Fibroblast of the aortic adventitia (primary cell): ENCODE data around the gene RNLS. TPM values are rescaled to one million over a fixed set of nuclear protein-coding genes. Genes with fewer than 3 reads are reported as not detected.

ENCODE experiments used
- DNase-seq: peaks from one replicate; pipeline ENCODE4 v3.0.0-alpha.2; 2010; ENCODE audit warnings: low read depth
- H3K4me3 ChIP-seq: 2 replicates; pipeline ENCODE4 v1.5.1; 2011; ENCODE audit warnings: low read depth, mild to moderate bottlenecking, control low read depth, low read length, moderate library complexity
- total RNA-seq: library from RNA; depleted of rRNA; stranded (reverse); fragments of >200 nt; gene quantifications from 2 replicates; pipeline ENCODE4 v1.2.3, GENCODE V29; 2012; ENCODE audit warnings: low replicate concordance
- TF ChIP-seq, protein P1 (sequence below): IDR thresholded peaks from 2 replicates; pipeline ENCODE4 v1.5.1; 2011; ENCODE audit warnings: mild to moderate bottlenecking, low read length, control low read depth, inconsistent platforms; ENCODE audit not compliant: insufficient read depth

RNLS gene
- total RNA-seq, 1 donor: 16.8 TPM

DNA sequence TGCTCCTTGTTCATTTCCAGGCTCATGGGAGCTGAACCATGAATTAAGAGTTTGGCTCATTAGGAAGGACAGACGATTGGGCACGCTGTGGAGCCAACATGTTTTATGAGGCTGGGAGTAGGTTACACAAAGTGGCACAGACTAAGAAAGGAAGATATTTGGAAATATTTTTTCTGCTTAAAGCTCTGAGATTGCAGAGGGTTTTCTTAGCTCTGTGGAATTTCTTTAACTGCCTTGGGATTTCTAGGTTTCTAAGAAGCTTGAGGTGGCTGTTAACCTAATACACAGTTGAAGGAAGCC, 344.6 kb downstream of the RNLS start:
- DNase-seq: no peak
- no peak overlapping the region for H3K4me3 ChIP-seq
- TF ChIP-seq, protein P1, sequence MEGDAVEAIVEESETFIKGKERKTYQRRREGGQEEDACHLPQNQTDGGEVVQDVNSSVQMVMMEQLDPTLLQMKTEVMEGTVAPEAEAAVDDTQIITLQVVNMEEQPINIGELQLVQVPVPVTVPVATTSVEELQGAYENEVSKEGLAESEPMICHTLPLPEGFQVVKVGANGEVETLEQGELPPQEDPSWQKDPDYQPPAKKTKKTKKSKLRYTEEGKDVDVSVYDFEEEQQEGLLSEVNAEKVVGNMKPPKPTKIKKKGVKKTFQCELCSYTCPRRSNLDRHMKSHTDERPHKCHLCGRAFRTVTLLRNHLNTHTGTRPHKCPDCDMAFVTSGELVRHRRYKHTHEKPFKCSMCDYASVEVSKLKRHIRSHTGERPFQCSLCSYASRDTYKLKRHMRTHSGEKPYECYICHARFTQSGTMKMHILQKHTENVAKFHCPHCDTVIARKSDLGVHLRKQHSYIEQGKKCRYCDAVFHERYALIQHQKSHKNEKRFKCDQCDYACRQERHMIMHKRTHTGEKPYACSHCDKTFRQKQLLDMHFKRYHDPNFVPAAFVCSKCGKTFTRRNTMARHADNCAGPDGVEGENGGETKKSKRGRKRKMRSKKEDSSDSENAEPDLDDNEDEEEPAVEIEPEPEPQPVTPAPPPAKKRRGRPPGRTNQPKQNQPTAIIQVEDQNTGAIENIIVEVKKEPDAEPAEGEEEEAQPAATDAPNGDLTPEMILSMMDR: no peak

DNA sequence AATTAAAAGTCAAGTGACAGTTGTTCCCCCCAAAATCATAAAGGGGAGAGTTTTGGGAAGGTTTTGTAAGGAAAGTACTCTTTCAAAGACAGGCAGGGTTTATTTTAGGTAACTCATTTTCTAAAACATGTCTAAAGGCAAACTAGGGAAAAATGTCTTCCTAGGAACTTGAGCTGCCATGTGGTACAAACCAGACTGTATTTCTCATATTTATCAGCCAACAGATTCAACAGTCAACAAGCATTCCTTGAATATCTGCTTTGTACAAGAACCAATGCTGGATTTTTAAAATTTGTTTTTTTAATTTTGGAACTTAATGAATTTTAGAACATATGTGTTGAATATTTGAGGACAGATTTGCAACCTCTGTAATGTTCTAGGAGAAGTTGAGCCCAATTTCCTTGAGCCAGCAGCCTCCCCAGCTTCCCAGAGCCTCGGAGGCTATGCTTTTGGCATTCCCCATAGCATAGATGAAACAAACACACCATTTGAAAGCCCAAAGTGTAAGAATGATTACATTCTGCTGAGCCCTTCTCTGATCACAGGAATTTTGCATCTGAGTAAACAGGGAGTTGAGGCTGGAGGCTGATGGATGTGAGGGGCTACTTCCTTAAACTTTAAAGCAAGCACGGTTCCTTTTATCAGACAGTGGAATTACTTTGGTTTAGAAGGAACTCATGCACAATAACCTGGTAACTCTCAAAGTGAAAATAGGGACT, 345.1 kb downstream of the RNLS start:
- DNase-seq: no peak
- TF ChIP-seq, protein P1: no peak
- no peak overlapping the region for H3K4me3 ChIP-seq

DNA sequence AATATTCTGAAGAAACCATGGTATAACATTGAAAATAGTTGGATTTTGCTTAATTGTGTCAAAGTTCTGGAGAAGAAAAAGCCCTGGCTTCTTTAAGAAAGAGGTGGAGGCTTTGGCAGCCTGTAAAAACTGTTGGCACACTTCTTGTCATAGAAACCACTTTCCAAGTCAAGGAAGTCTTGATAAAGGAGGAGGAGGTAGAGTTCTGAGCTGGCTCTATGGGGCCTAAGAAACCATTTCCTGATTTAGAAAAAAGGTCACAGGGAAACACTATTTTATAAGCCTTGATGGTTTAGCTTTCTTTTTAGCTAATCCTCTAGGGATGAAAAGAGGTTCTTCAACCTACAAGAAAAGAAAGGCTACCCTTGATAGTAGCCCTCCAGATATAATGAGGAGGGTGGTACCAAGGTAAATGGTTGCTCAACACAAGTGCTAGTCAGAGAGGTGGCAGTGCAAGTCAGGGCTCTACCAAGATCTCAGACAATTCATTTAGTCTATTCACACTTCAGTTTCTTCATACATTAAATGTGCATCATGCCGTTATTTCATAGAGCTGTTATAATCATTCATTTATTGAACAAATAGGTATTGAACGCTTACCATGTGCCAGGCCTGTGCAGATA, 346.9 kb downstream of the RNLS start:
- DNase-seq: peak; percentile 70
- TF ChIP-seq, protein P1: no peak
- no peak overlapping the region for H3K4me3 ChIP-seq

DNA sequence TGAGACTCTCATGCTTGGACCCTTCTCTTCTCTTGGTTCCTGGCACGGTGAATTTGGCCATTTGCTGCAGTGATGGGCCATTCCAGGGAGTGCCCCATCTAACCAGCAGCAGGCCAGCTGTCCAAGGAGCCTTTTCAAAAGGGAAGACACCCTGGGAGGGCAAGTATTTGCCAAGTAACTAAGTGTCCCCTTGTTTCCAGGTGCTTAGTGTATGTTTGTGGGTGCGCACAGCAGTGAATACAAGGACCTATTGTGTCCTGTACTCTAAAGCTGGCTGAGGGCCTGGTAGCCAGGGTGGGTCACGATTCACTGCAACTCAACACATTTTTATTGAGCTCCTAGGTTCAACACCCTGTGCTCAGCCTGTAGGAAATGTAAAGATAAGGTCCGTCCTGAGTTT, 348.8 kb downstream of the RNLS start:
- TF ChIP-seq, protein P1: no peak
- DNase-seq: no peak
- H3K4me3 ChIP-seq: no peak overlapping the region

DNA sequence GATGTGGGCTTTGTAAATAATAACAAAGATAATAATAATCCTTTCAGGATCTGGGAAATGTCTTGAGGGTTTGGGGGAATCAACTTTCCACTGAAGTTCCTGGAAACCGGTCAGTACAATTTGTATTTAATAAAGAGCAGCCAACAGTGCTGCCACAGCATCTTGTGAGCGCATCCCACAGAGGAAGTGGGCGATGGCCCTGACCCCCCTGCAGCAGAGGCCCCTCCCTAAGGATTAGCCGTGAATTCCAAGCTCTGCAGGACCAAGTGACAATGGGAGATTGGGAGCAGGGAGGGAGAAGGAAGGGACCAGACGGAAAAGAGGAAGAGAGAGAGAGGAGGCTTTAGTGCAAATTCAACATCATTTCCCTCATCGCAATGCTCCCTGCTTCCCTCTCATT, 349.2 kb downstream of the RNLS start:
- DNase-seq: no peak
- no peak overlapping the region for H3K4me3 ChIP-seq
- TF ChIP-seq, protein P1: no peak

DNA sequence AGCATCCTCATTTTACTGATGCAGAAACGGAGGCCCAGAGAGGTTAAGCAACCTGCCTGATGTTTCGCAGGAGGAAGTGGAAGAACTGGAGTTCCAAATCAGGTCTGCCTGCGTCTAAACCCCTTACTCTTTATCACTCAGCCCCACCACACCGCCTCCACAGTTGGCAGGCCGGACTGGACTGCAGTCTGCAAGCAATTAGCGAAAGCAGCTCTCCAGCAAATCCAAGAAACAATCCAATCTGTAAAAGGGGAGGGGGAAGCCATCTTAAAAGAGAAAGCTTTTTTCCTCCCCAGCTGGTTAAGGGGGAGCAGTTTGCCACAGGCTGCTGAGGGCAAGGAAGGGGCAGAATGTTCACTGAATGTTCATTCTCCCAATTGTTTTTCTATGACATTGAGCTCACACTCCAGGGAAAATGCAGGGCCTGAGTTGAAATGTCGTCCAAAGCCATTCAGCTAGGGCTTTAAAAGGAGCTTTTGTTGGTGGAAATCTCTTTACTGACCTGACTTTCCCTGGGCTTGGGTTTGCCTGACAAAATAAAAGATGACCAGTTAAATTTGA, 350.1 kb downstream of the RNLS start:
- no peak overlapping the region for H3K4me3 ChIP-seq
- TF ChIP-seq, protein P1: no peak
- no peak for DNase-seq
